PC-3 (cell line): ENCODE results near the gene JPT1. TPM values are rescaled to one million over a fixed set of nuclear protein-coding genes. Genes with fewer than 3 reads are reported as not detected.

Experiments used
- ATAC-seq: fragments of 200-7000 bp; cut with Tn5 transposase; 2 replicates; pipeline ENCODE4 v1.9.1; 2020; ENCODE audit warnings: mild to moderate bottlenecking, moderate library complexity
- BruUV-seq: library from RNA; stranded (reverse); fragments of 400-500 nt; replicated peaks from 2 replicates; lab custom pipeline; 2021; lab: Mats Ljungman, UMichigan
- CTCF ChIA-PET: fragments of 300-600 bp; sonication (Branson Sonifier 250); formaldehyde crosslinking; loops from one replicate; lab custom pipeline; 2022; ENCODE audit warnings: antibody characterized with exemption; lab: Charles Lee
- POLR2A ChIA-PET: fragments of 300-600 bp; sonication (Branson Sonifier 250); formaldehyde crosslinking; loops from one replicate; lab custom pipeline; 2022; ENCODE audit warnings: antibody characterized with exemption; ENCODE audit not compliant: unreplicated experiment; lab: Charles Lee
- DNase-seq: peaks from one replicate; pipeline ENCODE4 v3.0.0-alpha.2; 2015
- H2AFZ ChIP-seq: fragments of 300-600 bp; sonication (generic); 2 replicates; pipeline ENCODE4 v1.6.0; 2016; ENCODE audit warnings: antibody characterized with exemption, low read length
- H3F3A ChIP-seq: fragments of 300-600 bp; sonication (generic); one replicate; pipeline ENCODE4 v1.6.0; 2017; ENCODE audit warnings: antibody characterized with exemption, low read length, control low read depth, mild to moderate bottlenecking; ENCODE audit not compliant: unreplicated experiment
- H3K27ac ChIP-seq: fragments of 300-600 bp; sonication (generic); 2 replicates; pipeline ENCODE4 v1.5.1; 2016; ENCODE audit warnings: mild to moderate bottlenecking, low read length
- H3K27me3 ChIP-seq: fragments of 300-600 bp; sonication (generic); 2 replicates; pipeline ENCODE4 v1.6.1; 2016; ENCODE audit warnings: low read length, mixed read lengths
- H3K36me3 ChIP-seq: fragments of 300-600 bp; sonication (generic); 2 replicates; pipeline ENCODE4 v1.6.1; 2016; ENCODE audit warnings: low read depth, mixed run types, low read length, mixed read lengths
- H3K4me1 ChIP-seq: fragments of 300-600 bp; sonication (generic); 2 replicates; pipeline ENCODE4 v1.5.1; 2016; ENCODE audit warnings: low read length; ENCODE audit not compliant: insufficient read depth
- H3K4me2 ChIP-seq: fragments of 300-600 bp; sonication (generic); 2 replicates; pipeline ENCODE4 v1.6.0; 2016; ENCODE audit warnings: low read length
- H3K4me3 ChIP-seq: fragments of 300-600 bp; sonication (generic); 2 replicates; pipeline ENCODE4 v1.5.1; 2016; ENCODE audit warnings: mild to moderate bottlenecking, low read length, mixed read lengths
- H3K79me2 ChIP-seq: fragments of 300-600 bp; sonication (generic); 2 replicates; pipeline ENCODE4 v1.6.1; 2017; ENCODE audit warnings: low read length, mixed read lengths
- H3K9ac ChIP-seq: fragments of 300-600 bp; sonication (generic); 2 replicates; pipeline ENCODE4 v1.6.0; 2016; ENCODE audit warnings: mild to moderate bottlenecking, low read length
- H3K9me2 ChIP-seq: fragments of 300-600 bp; sonication (generic); replicated peaks from 2 replicates; pipeline ENCODE4 v1.6.1; 2016; ENCODE audit warnings: mixed run types, low read length, mixed read lengths
- H3K9me3 ChIP-seq: fragments of 300-600 bp; sonication (generic); 2 replicates; pipeline ENCODE4 v1.6.1; 2016; ENCODE audit warnings: low read length, mixed read lengths
- H4K20me1 ChIP-seq: fragments of 300-600 bp; sonication (generic); 2 replicates; pipeline ENCODE4 v1.6.1; 2016; ENCODE audit warnings: low read length, mixed read lengths
- CTCF ChIP-seq: fragments of 300-600 bp; sonication (generic); conservative IDR thresholded peaks from 2 replicates; pipeline ENCODE4 v1.5.1; 2017; ENCODE audit warnings: antibody characterized with exemption, low read depth, mild to moderate bottlenecking, low read length
- EZH2 ChIP-seq: fragments of 300-600 bp; sonication (generic); IDR thresholded peaks from one replicate; pipeline ENCODE4 v1.6.1; 2017; ENCODE audit warnings: antibody characterized with exemption, mild to moderate bottlenecking, low read length; ENCODE audit not compliant: unreplicated experiment
- EZH2phosphoT487 ChIP-seq: fragments of 300-600 bp; sonication (generic); IDR thresholded peaks from 2 replicates; pipeline ENCODE4 v1.6.1; 2018; ENCODE audit warnings: mild to moderate bottlenecking, antibody characterized with exemption, low read length, borderline replicate concordance
- intact Hi-C: fragments of 100-400 bp; cut with micrococcal nuclease; formaldehyde crosslinking; loops from 2 replicates; pipeline ENCODE4 v1.9.0; 2023
- total RNA-seq: library from RNA; depleted of rRNA; stranded (reverse); fragments of >200 nt; gene quantifications from 2 replicates; pipeline ENCODE4 v1.2.3, GENCODE V29; 2014

JPT1 gene
- total RNA-seq, 1 experiment from 2014 or later = 674 TPM

- H3K27ac ChIP-seq = peak overlapping the region; percentile 50
- ChIA-PET POLR2A (interaction anchor here (0.6 to 0.8 kb wide), 2 partner anchors 22 to 127 kb away, joined by 8 to 17 read pairs; no protein-coding TSS in a partner anchor), CTCF (interaction anchor here (0.6 to 2.9 kb wide), 12 partner anchors 9 to 298 kb away, joined by 3 to 57 read pairs (median 12); partner anchors contain the start of genes NT5C and NUP85)
- no peaks in the 10 kb centered on the region for H3K9me2 ChIP-seq
- no peak for ATAC-seq
- no peaks in the 10 kb centered on the region for H3F3A ChIP-seq
- no peak for DNase-seq
- peak overlapping the region; percentile 58 for H3K9ac ChIP-seq
- no peaks in the 10 kb centered on the region for H3K27me3 ChIP-seq
- no TSS peak for BruUV-seq
- H3K36me3 ChIP-seq = peaks cover 19% of the 10 kb centered on the region; the same call in 1 of the 2 replicates
- H3K79me2 ChIP-seq = peaks cover 80% of the 10 kb centered on the region
- H3K4me2 ChIP-seq = peak overlapping the region; percentile 75
- intact Hi-C loops = loop anchor here (1.0 to 10.0 kb wide), 4 partner anchors 17 to 300 kb away; partner anchors contain the start of gene NT5C
- no peak for TF ChIP-seq EZH2phosphoT487
- TF ChIP-seq CTCF = no peak
- TF ChIP-seq EZH2 = no peak
- H3K9me3 ChIP-seq = no peaks in the 10 kb centered on the region
- H3K4me3 ChIP-seq = peak overlapping the region; percentile 52
- peak overlapping the region; percentile 46 for H2AFZ ChIP-seq
- H3K4me1 ChIP-seq = peaks cover 33% of the 10 kb centered on the region
- H4K20me1 ChIP-seq = no peaks in the 10 kb centered on the region
Observed at GRCh38 chr17:75114552-75115314, 39.6 kb downstream of the JPT1 start.

GRCh38 chr17:75113798-75114551, 40.3 kb downstream of the JPT1 start:
- Histone ChIP-seq H4K20me1 (no peaks in the 10 kb centered on the region), H3K9me2 (no peaks in the 10 kb centered on the region), H3K36me3 (peaks cover 18% of the 10 kb centered on the region; the same call in 1 of the 2 replicates), H3K4me1 (peaks cover 39% of the 10 kb centered on the region), H3K27ac (peak overlapping the region; percentile 50), H3K4me2 (peak overlapping the region; percentile 75), H3K79me2 (peaks cover 78% of the 10 kb centered on the region), H3K9me3 (no peaks in the 10 kb centered on the region), H3K9ac (peak overlapping the region; percentile 58), H2AFZ (peak overlapping the region; percentile 46), H3F3A (no peaks in the 10 kb centered on the region), H3K4me3 (peak overlapping the region; percentile 52), H3K27me3 (no peaks in the 10 kb centered on the region)
- POLR2A ChIA-PET = interaction anchor here (0.6 to 0.8 kb wide), 5 partner anchors 23 to 126 kb away, joined by 3 to 17 read pairs (median 4); no protein-coding TSS in a partner anchor
- BruUV-seq = no TSS peak
- CTCF ChIA-PET = interaction anchor here (0.6 to 2.9 kb wide), 16 partner anchors 10 to 298 kb away, joined by 3 to 57 read pairs (median 6); partner anchors contain the start of genes JPT1, NT5C and NUP85
- peak; percentile 70 for ATAC-seq
- intact Hi-C loops = loop anchor here (1.0 to 10.0 kb wide), 5 partner anchors 17 to 301 kb away; partner anchors contain the start of gene NT5C
- peak; percentile 95 for DNase-seq
- TF ChIP-seq EZH2phosphoT487 = no peak
- no peak for TF ChIP-seq EZH2
- TF ChIP-seq CTCF = peak; percentile 98
